HL-60 (cell line): ENCODE measurements around the gene CACNA1D.

Source experiments
- DNase-seq, 2 experiments: peaks; one replicate each; pipeline ENCODE4 v3.0.0-alpha.2; 2010 to 2020; ENCODE audit warnings: low read depth in 1 of 2, low spot score in 1 of 2
- H3K27ac ChIP-seq: fragments of 250-450 bp; sonication (Bioruptor Pico); replicated peaks from 2 replicates; pipeline ENCODE4 v1.5.1; 2020; ENCODE audit warnings: mild to moderate bottlenecking, moderate library complexity
- H3K27me3 ChIP-seq: fragments of 250-450 bp; sonication (Bioruptor Pico); 2 replicates; pipeline ENCODE4 v1.5.1; 2021; ENCODE audit warnings: mild to moderate bottlenecking, moderate library complexity; ENCODE audit not compliant: insufficient read depth, poor library complexity, severe bottlenecking
- H3K4me3 ChIP-seq: replicated peaks from 2 replicates; pipeline ENCODE4 v1.5.1; 2011; ENCODE audit warnings: mild to moderate bottlenecking, control low read depth, low read length; ENCODE audit not compliant: insufficient read depth
- CTCF ChIP-seq: IDR thresholded peaks from one replicate; pipeline ENCODE4 v1.5.1; 2011; ENCODE audit warnings: low read length, control low read depth, inconsistent platforms; ENCODE audit not compliant: insufficient read depth
- GABPA ChIP-seq: IDR thresholded peaks from 2 replicates; pipeline ENCODE4 v1.6.1; 2012; ENCODE audit warnings: low read depth
- POLR2AphosphoS5 ChIP-seq: IDR thresholded peaks from 2 replicates; pipeline ENCODE4 v1.6.1; 2012; ENCODE audit warnings: low read depth
- SPI1 ChIP-seq: IDR thresholded peaks from 2 replicates; pipeline ENCODE4 v1.6.1; 2012; ENCODE audit warnings: low read depth, mild to moderate bottlenecking, borderline replicate concordance
- TF ChIP-seq, protein P1 (sequence below): IDR thresholded peaks from 2 replicates; pipeline ENCODE4 v1.6.1; 2012; ENCODE audit warnings: low read depth; ENCODE audit not compliant: insufficient replicate concordance

The CACNA1D gene

DNA sequence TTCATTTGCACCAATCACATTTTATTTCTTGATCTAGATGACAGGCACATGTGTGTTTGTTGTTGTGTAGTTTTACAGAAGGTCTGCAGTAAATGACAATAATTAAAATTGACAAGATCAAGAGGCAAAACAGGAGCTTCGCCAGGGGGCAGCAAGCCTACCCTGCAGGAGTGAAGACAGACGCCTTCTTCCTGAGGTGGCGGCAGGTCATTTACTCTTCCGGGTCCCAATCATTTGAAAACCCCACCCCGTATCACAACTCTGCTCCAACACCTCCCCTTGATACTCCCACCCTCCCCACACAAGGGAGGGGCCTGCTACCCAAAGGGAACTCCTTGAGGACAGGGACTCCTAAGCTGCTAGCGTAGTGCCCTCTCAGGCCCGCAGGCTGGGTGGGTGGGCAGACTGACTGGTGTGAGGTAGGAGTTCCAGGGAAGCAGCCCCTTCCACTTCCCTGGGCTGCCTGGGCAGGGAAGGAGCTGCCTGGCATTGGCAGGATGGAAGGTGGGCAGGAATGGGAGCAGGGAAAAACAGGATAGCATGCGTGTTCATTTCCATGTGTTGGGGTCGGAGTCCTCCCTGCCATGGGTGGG lies 338.7 kb downstream of the CACNA1D start:
- TF ChIP-seq GABPA (no peak), SPI1 (no peak), CTCF (no peak), POLR2AphosphoS5 (no peak)
- TF ChIP-seq, protein P1, sequence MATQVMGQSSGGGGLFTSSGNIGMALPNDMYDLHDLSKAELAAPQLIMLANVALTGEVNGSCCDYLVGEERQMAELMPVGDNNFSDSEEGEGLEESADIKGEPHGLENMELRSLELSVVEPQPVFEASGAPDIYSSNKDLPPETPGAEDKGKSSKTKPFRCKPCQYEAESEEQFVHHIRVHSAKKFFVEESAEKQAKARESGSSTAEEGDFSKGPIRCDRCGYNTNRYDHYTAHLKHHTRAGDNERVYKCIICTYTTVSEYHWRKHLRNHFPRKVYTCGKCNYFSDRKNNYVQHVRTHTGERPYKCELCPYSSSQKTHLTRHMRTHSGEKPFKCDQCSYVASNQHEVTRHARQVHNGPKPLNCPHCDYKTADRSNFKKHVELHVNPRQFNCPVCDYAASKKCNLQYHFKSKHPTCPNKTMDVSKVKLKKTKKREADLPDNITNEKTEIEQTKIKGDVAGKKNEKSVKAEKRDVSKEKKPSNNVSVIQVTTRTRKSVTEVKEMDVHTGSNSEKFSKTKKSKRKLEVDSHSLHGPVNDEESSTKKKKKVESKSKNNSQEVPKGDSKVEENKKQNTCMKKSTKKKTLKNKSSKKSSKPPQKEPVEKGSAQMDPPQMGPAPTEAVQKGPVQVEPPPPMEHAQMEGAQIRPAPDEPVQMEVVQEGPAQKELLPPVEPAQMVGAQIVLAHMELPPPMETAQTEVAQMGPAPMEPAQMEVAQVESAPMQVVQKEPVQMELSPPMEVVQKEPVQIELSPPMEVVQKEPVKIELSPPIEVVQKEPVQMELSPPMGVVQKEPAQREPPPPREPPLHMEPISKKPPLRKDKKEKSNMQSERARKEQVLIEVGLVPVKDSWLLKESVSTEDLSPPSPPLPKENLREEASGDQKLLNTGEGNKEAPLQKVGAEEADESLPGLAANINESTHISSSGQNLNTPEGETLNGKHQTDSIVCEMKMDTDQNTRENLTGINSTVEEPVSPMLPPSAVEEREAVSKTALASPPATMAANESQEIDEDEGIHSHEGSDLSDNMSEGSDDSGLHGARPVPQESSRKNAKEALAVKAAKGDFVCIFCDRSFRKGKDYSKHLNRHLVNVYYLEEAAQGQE = no peak
- H3K27me3 ChIP-seq = no peaks in the 10 kb centered on the region

GRCh38 chr3:53833700-53834099 lies 339.3 kb downstream of the CACNA1D start:
- no peak for TF ChIP-seq SPI1
- TF ChIP-seq, protein P1 = no peak
- TF ChIP-seq CTCF = no peak
- TF ChIP-seq POLR2AphosphoS5 = no peak
- TF ChIP-seq GABPA = no peak
- DNase-seq = peak; percentile 21 to 70
- H3K27me3 ChIP-seq = no peaks in the 10 kb centered on the region
- no peak overlapping the region for H3K4me3 ChIP-seq
- peak overlapping the region; percentile 65 for H3K27ac ChIP-seq

More for the DNA sequence above, 338.7 kb downstream of the CACNA1D start:
- no peak for DNase-seq
- Histone ChIP-seq H3K27ac (peak overlapping the region; percentile 65), H3K4me3 (no peak overlapping the region)

GRCh38 chr3:53834429-53835095 lies 340.2 kb downstream of the CACNA1D start:
- Histone ChIP-seq H3K4me3 (no peak overlapping the region), H3K27ac (peak overlapping the region; percentile 65), H3K27me3 (no peaks in the 10 kb centered on the region)
- DNase-seq = peak; percentile 93 to 94
- TF ChIP-seq POLR2AphosphoS5 = peak; percentile 51; the same call in 1 of the 2 replicates
- TF ChIP-seq CTCF = no peak

DNA sequence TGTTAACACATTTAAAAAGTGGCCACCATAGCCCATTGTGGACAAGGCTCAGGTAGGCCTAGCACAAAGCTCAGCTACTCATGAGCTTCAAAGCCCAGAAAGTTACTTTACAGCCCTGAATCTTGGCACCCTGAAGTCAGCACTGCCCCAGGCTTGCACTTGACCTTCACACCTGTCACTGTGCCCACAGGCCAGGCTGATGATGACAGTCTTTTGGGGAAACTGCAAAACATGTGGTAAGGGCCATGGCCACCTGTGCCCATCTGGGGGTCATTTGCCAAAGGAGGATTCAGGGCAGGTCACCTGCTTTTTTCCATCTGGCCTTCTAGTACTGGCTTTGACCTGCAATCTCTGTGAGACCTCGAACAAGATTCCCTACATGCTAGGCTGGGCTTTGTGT lies 340.8 kb downstream of the CACNA1D start:
- no peak for DNase-seq
- TF ChIP-seq SPI1 (no peak), CTCF (no peak), GABPA (no peak), POLR2AphosphoS5 (no peak)
- TF ChIP-seq, protein P1 = no peak
- H3K4me3 ChIP-seq = no peak overlapping the region
- H3K27me3 ChIP-seq = no peaks in the 10 kb centered on the region
- peak overlapping the region; percentile 65 for H3K27ac ChIP-seq
